Rectal smooth muscle tissue (tissue), 1 donor: Measurements from ENCODE around the gene HDC.
A peak's percentile ranks its signal among the peaks of the same experiment; 100 is the strongest.

ENCODE experiments used
- H3K27ac ChIP-seq: one replicate; pipeline ENCODE4 v1.7.0; 2013; ENCODE audit warnings: low read depth, low read length, inconsistent platforms
- H3K27me3 ChIP-seq: one replicate; pipeline ENCODE4 v1.7.0; 2013; ENCODE audit warnings: low read length; ENCODE audit not compliant: control insufficient read depth, insufficient read depth
- H3K36me3 ChIP-seq: one replicate; pipeline ENCODE4 v1.7.0; 2013; ENCODE audit warnings: low read length; ENCODE audit not compliant: control insufficient read depth, insufficient read depth
- H3K4me1 ChIP-seq: one replicate; pipeline ENCODE4 v1.7.0; 2013; ENCODE audit warnings: low read length; ENCODE audit not compliant: control insufficient read depth, insufficient read depth
- H3K4me3 ChIP-seq: one replicate; pipeline ENCODE4 v1.7.0; 2013; ENCODE audit warnings: low read length
- H3K9ac ChIP-seq: one replicate; pipeline ENCODE4 v1.7.0; 2013; ENCODE audit warnings: low read length

The HDC gene

DNA sequence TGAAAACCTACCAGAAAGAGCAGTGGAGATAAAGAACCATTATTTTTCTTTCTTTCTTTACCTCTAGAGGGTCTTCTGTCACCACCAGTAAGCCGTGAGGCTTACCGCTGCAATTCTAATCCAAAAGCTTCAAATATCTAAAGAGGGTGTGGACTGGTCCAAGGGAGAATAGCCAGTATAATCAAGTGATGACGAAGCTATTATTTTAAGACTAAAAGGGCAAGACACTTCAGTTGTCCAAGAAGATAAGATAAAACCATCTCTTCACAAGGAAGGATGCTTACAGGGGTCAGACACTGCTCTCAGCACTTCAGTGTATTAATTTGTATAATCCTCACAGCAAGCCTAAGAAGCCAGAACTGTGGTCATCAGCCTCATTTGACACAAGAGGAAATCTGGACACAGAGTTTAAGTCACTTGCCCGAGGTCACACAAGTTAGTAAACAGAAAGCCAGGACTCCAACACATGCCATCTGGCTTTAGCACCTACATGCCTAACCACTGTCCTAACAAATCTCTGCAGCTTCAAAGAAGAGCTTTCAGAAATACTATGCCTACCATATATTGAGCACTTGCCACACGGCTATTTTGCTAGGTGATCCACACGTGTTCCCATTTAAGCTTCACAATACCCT is 14.6 kb downstream of the HDC start:
- Histone ChIP-seq H3K27ac (no peak overlapping the region), H3K9ac (no peak overlapping the region), H3K4me1 (no peaks in the 10 kb centered on the region), H3K27me3 (no peaks in the 10 kb centered on the region), H3K36me3 (no peaks in the 10 kb centered on the region), H3K4me3 (no peak overlapping the region)

DNA sequence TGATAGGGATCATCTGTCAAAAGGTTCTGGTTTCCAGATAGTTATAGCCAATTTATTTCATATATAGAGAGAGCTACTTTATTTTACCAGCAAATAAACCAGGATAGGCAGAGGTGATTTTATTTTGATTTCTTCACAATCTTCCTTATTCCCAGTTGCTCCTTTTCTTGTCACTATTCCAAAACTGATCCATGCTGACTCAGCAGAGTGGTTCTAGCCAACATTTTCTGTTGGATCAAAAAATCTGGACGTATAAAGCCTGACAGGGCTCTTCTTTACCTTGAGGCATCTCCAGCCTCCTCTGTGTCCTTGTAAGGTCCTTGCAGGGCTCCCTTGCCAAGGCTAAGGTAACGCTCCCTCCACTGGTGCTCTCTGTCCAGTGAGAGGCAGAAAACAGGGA is 15.8 kb downstream of the HDC start:
- no peaks in the 10 kb centered on the region for H3K27me3 ChIP-seq
- H3K9ac ChIP-seq, result no peak overlapping the region
- H3K27ac ChIP-seq, result no peak overlapping the region
- H3K36me3 ChIP-seq, result no peaks in the 10 kb centered on the region
- no peak overlapping the region for H3K4me3 ChIP-seq
- H3K4me1 ChIP-seq, result no peaks in the 10 kb centered on the region

DNA sequence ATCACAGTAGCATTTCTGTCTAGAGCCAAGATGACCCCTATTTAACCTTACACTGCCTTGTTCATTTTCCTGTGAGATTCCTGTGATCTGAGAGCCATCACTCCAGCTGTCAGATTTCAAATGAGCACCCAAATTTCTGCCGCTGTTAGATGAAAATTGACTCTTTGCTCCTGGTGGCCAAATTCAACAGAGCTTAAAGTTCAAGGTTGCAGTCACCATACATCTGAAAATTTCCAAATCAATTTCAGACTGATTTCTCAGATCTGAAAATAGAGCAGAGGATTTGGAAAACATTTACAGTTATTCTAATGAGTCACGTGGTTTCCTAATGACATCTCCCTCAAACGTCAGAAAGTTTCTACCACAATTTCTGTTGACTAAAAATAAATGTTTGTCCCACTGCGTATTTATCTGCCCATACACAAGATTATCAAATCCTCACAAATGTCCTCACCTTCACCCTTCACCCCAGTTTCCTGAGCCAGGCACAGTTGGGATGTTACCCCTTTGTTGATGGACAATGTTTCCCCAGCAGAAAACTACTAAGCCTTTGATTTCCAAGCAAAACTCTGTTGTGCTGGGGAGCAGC is 16.4 kb downstream of the HDC start:
- no peaks in the 10 kb centered on the region for H3K36me3 ChIP-seq
- H3K27ac ChIP-seq, result no peak overlapping the region
- H3K9ac ChIP-seq, result no peak overlapping the region
- no peaks in the 10 kb centered on the region for H3K27me3 ChIP-seq
- no peak overlapping the region for H3K4me3 ChIP-seq
- H3K4me1 ChIP-seq, result no peaks in the 10 kb centered on the region

- no peak overlapping the region for H3K9ac ChIP-seq
- peak overlapping the region; percentile 6 for H3K4me3 ChIP-seq
- H3K36me3 ChIP-seq, result no peaks in the 10 kb centered on the region
- H3K4me1 ChIP-seq, result no peaks in the 10 kb centered on the region
- H3K27me3 ChIP-seq, result no peaks in the 10 kb centered on the region
- H3K27ac ChIP-seq, result no peak overlapping the region
Measured at GRCh38 chr15:50247819-50248655, 17.5 kb downstream of the HDC start.

DNA sequence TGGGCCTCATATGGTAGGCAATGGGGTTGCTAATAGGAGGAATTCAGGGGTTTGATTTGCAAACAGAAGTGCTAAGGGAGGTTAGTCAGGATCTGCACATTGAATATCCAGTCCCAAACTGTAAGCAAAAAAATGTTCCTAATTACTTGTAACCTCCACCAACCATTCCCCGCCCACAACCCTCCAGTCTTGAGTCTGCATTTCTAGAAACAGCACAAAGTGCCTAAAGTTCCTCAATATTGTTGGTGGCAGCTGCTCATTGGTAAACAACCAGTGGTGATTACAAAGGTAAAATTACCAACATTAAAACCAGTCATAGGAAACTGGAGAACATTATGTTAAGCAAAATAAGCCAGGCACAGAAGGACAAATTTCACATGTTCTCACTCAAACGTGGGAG is 18.9 kb downstream of the HDC start:
- no peaks in the 10 kb centered on the region for H3K36me3 ChIP-seq
- H3K4me3 ChIP-seq, result no peak overlapping the region
- no peak overlapping the region for H3K9ac ChIP-seq
- no peaks in the 10 kb centered on the region for H3K4me1 ChIP-seq
- no peaks in the 10 kb centered on the region for H3K27me3 ChIP-seq
- no peak overlapping the region for H3K27ac ChIP-seq

GRCh38 chr15:50244959-50245624 is 20.4 kb downstream of the HDC start:
- Histone ChIP-seq H3K36me3 (no peaks in the 10 kb centered on the region), H3K9ac (no peak overlapping the region), H3K4me3 (no peak overlapping the region), H3K27me3 (no peaks in the 10 kb centered on the region), H3K27ac (no peak overlapping the region), H3K4me1 (no peaks in the 10 kb centered on the region)

- no peak overlapping the region for H3K27ac ChIP-seq
- no peaks in the 10 kb centered on the region for H3K4me1 ChIP-seq
- no peak overlapping the region for H3K9ac ChIP-seq
- H3K4me3 ChIP-seq, result no peak overlapping the region
- no peaks in the 10 kb centered on the region for H3K36me3 ChIP-seq
- no peaks in the 10 kb centered on the region for H3K27me3 ChIP-seq
Measured at GRCh38 chr15:50244153-50244552, 21.4 kb downstream of the HDC start.

DNA sequence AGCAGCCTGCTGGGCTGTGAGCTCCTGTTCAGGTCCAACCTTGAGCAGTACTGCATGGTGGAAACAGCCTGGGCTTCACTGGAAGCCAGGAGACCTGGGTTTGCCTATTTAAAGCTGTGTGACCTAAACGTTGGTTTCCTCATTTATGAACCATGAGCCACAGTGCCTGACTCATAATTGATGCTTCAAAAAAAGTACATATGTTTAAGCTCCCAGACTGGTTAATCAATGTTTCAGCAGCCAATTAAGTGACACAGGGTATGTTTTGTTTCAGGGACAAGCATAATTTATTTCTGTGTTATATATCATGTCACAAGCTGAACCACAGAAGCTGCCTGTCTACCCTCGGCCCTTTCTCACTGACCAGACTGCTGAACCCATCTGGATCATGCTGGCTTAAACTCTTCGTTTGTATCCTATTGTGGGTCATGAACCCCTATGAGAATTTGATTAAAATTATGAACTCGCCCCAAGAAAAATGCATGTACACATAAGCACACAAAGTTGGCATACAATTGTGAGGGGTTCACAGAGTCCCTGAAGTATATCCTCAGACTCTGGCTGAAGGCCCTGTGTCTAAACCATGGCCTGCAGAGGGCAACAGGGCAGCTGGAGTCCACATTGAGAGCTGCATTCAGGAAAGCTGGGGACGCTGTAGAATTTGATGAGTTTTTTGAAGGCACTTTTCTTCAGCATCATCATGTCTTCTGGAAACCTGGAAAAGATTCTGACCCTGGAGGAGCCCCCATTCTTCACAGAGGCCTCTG is 23.7 kb downstream of the HDC start:
- Histone ChIP-seq H3K4me1 (no peaks in the 10 kb centered on the region), H3K27ac (no peak overlapping the region), H3K27me3 (no peaks in the 10 kb centered on the region), H3K36me3 (no peaks in the 10 kb centered on the region), H3K4me3 (no peak overlapping the region), H3K9ac (no peak overlapping the region)

GRCh38 chr15:50238255-50238654 is 27.3 kb downstream of the HDC start:
- Histone ChIP-seq H3K9ac (no peak overlapping the region), H3K4me3 (no peak overlapping the region), H3K27me3 (no peaks in the 10 kb centered on the region), H3K4me1 (no peaks in the 10 kb centered on the region), H3K36me3 (no peaks in the 10 kb centered on the region), H3K27ac (no peak overlapping the region)

DNA sequence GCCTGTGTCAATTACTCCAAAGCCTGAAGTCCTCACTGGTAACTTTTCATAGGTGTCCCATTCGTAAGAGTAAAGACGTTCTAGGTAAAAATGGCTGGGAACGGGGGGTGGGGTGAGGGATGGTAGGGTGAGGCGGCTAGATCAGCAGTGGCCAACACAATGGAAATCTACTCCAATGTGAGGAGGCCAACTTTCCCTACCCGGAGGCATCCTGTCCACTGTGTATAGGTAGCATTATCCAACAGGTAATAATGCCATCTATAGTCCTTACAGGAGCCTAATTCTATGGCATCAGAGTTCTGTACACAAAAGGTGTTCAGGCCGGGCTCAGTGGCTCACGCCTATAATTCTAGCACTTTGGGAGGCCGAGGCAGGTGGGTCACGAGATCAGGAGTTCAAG is 29.1 kb downstream of the HDC start:
- no peaks in the 10 kb centered on the region for H3K4me1 ChIP-seq
- no peaks in the 10 kb centered on the region for H3K36me3 ChIP-seq
- no peak overlapping the region for H3K27ac ChIP-seq
- H3K4me3 ChIP-seq, result no peak overlapping the region
- H3K9ac ChIP-seq, result no peak overlapping the region
- no peaks in the 10 kb centered on the region for H3K27me3 ChIP-seq

DNA sequence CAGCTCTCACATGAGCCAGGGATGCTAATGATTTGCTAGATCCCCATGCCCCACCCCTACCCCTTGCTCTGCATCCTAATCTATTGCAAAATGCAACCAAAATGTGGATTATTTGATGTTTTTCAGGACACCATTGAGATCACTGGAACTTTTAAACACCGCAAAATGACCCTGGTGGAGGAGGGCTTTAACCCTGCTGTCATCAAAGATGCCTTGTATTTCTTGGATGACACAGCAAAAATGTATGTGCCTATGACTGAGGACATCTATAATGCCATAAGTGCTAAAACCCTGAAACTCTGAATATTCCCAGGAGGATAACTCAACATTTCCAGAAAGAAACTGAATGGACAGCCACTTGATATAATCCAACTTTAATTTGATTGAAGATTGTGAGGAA is 29.7 kb downstream of the HDC start:
- no peak overlapping the region for H3K9ac ChIP-seq
- H3K27me3 ChIP-seq, result no peaks in the 10 kb centered on the region
- no peak overlapping the region for H3K4me3 ChIP-seq
- no peak overlapping the region for H3K27ac ChIP-seq
- no peaks in the 10 kb centered on the region for H3K4me1 ChIP-seq
- no peaks in the 10 kb centered on the region for H3K36me3 ChIP-seq

GRCh38 chr15:50234764-50235163 is 30.8 kb downstream of the HDC start:
- Histone ChIP-seq H3K4me1 (no peaks in the 10 kb centered on the region), H3K4me3 (no peak overlapping the region), H3K36me3 (no peaks in the 10 kb centered on the region), H3K9ac (no peak overlapping the region), H3K27me3 (no peaks in the 10 kb centered on the region), H3K27ac (no peak overlapping the region)
